Measurements from ENCODE around the gene CD300LG. TPM values are rescaled to one million over a fixed set of nuclear protein-coding genes. Genes with fewer than 3 reads are reported as not detected.

CD300LG gene
- total RNA-seq, 1 donor from 2014 or later, result not detected

GRCh38 chr17:43874293-43874692 lies 27.3 kb downstream of the CD300LG start:
- FAIRE-seq, result no peak
- H3K9ac ChIP-seq (ENCODE audit: low read length), result no peak overlapping the region
- peaks cover 3% of the 10 kb centered on the region for H3K4me1 ChIP-seq (ENCODE audit: insufficient read depth, low read length)
- H3K27ac ChIP-seq (ENCODE audit: low read depth, low read length), result no peak overlapping the region
- no peak overlapping the region for H2AFZ ChIP-seq (ENCODE audit: low read depth, low read length)
- no peaks in the 10 kb centered on the region for H4K20me1 ChIP-seq (ENCODE audit: insufficient read depth, low read length)
- no peak overlapping the region for H3K4me3 ChIP-seq (ENCODE audit: insufficient read depth, low read depth, low read length)
- Mint-ChIP-seq H3K27ac (ENCODE audit: unreplicated experiment) (no peak overlapping the region), H3K36me3 (ENCODE audit: low read depth, unreplicated experiment) (peaks cover 5% of the 10 kb centered on the region), H3K9me3 (ENCODE audit: unreplicated experiment) (peaks cover 3% of the 10 kb centered on the region), H3K4me1 (ENCODE audit: low read depth, unreplicated experiment) (peaks cover 3% of the 10 kb centered on the region), H3K4me3 (ENCODE audit: unreplicated experiment) (no peak overlapping the region), H3K27me3 (ENCODE audit: low read depth, unreplicated experiment) (peaks cover 28% of the 10 kb centered on the region)
- TF ChIP-seq EZH2 (IDR thresholded peaks at IDR 0.05; ENCODE audit: insufficient read depth, low read length) (no peak), CTCF (IDR thresholded peaks at IDR 0.05; ENCODE audit: insufficient read depth, low read depth, low read length) (no peak)
- no peaks in the 10 kb centered on the region for H3K9me3 ChIP-seq (ENCODE audit: insufficient read depth, low read depth, low read length)
- peaks cover 20% of the 10 kb centered on the region for H3K27me3 ChIP-seq (ENCODE audit: insufficient read depth, low read length)
- no peaks in the 10 kb centered on the region for H3K36me3 ChIP-seq (ENCODE audit: insufficient read depth, low read length)
- no peak for DNase-seq (ENCODE audit: low read depth)
- no peak overlapping the region for H3K4me2 ChIP-seq (ENCODE audit: low read length)
- H3K79me2 ChIP-seq (ENCODE audit: insufficient read depth, low read length), result no peaks in the 10 kb centered on the region

- H2AFZ ChIP-seq (ENCODE audit: low read depth, low read length), result no peak overlapping the region
- H3K27ac ChIP-seq (ENCODE audit: low read depth, low read length), result no peak overlapping the region
- Mint-ChIP-seq H3K4me1 (ENCODE audit: low read depth, unreplicated experiment) (peaks cover 3% of the 10 kb centered on the region), H3K9me3 (ENCODE audit: unreplicated experiment) (peaks cover 3% of the 10 kb centered on the region), H3K27ac (ENCODE audit: unreplicated experiment) (no peak overlapping the region), H3K36me3 (ENCODE audit: low read depth, unreplicated experiment) (peaks cover 6% of the 10 kb centered on the region), H3K27me3 (ENCODE audit: low read depth, unreplicated experiment) (peaks cover 24% of the 10 kb centered on the region), H3K4me3 (ENCODE audit: unreplicated experiment) (no peak overlapping the region)
- H3K4me2 ChIP-seq (ENCODE audit: low read length), result no peak overlapping the region
- no peaks in the 10 kb centered on the region for H3K9me3 ChIP-seq (ENCODE audit: insufficient read depth, low read depth, low read length)
- H3K36me3 ChIP-seq (ENCODE audit: insufficient read depth, low read length), result no peaks in the 10 kb centered on the region
- H3K9ac ChIP-seq (ENCODE audit: low read length), result no peak overlapping the region
- H3K27me3 ChIP-seq (ENCODE audit: insufficient read depth, low read length), result peaks cover 17% of the 10 kb centered on the region
- H3K4me1 ChIP-seq (ENCODE audit: insufficient read depth, low read length), result peaks cover 3% of the 10 kb centered on the region
- no peaks in the 10 kb centered on the region for H3K79me2 ChIP-seq (ENCODE audit: insufficient read depth, low read length)
- no peak overlapping the region for H3K4me3 ChIP-seq (ENCODE audit: insufficient read depth, low read depth, low read length)
- DNase-seq (ENCODE audit: low read depth) (no peak), FAIRE-seq (no peak)
- no peak for TF ChIP-seq EZH2 (IDR thresholded peaks at IDR 0.05; ENCODE audit: insufficient read depth, low read length)
- no peak for TF ChIP-seq CTCF (IDR thresholded peaks at IDR 0.05; ENCODE audit: insufficient read depth, low read depth, low read length)
- no peaks in the 10 kb centered on the region for H4K20me1 ChIP-seq (ENCODE audit: insufficient read depth, low read length)
These were observed 28.6 kb downstream of the CD300LG start for GRCh38 chr17:43875476-43876147.

- peaks cover 13% of the 10 kb centered on the region for H3K36me3 Mint-ChIP-seq (ENCODE audit: low read depth, unreplicated experiment)
- Histone ChIP-seq H3K9me3 (ENCODE audit: insufficient read depth, low read depth, low read length) (no peaks in the 10 kb centered on the region), H4K20me1 (ENCODE audit: insufficient read depth, low read length) (no peaks in the 10 kb centered on the region), H3K4me2 (ENCODE audit: low read length) (no peak overlapping the region), H3K4me1 (ENCODE audit: insufficient read depth, low read length) (peaks cover 3% of the 10 kb centered on the region), H3K79me2 (ENCODE audit: insufficient read depth, low read length) (no peaks in the 10 kb centered on the region), H3K4me3 (ENCODE audit: insufficient read depth, low read depth, low read length) (no peak overlapping the region), H2AFZ (ENCODE audit: low read depth, low read length) (no peak overlapping the region), H3K27ac (ENCODE audit: low read depth, low read length) (no peak overlapping the region), H3K36me3 (ENCODE audit: insufficient read depth, low read length) (no peaks in the 10 kb centered on the region), H3K9ac (ENCODE audit: low read length) (no peak overlapping the region), H3K27me3 (ENCODE audit: insufficient read depth, low read length) (peaks cover 14% of the 10 kb centered on the region)
- FAIRE-seq (no peak), DNase-seq (ENCODE audit: low read depth) (no peak)
- TF ChIP-seq EZH2 (IDR thresholded peaks at IDR 0.05; ENCODE audit: insufficient read depth, low read length) (no peak), CTCF (IDR thresholded peaks at IDR 0.05; ENCODE audit: insufficient read depth, low read depth, low read length) (no peak)
- no peak overlapping the region for H3K27ac Mint-ChIP-seq (ENCODE audit: unreplicated experiment)
- H3K27me3 Mint-ChIP-seq (ENCODE audit: low read depth, unreplicated experiment), result peaks cover 24% of the 10 kb centered on the region
- H3K4me3 Mint-ChIP-seq (ENCODE audit: unreplicated experiment), result no peak overlapping the region
- H3K4me1 Mint-ChIP-seq (ENCODE audit: low read depth, unreplicated experiment), result peaks cover 3% of the 10 kb centered on the region
- peaks cover 3% of the 10 kb centered on the region for H3K9me3 Mint-ChIP-seq (ENCODE audit: unreplicated experiment)
These were observed 30.1 kb downstream of the CD300LG start for GRCh38 chr17:43877031-43877430.
